Endothelial cell of umbilical vein (primary cell): ENCODE measurements around the gene LRRN4CL. TPM values are rescaled to one million over a fixed set of nuclear protein-coding genes. Genes with fewer than 3 reads are reported as not detected.

ENCODE experiments used
- BruUV-seq: library from RNA; stranded (reverse); fragments of 400-500 nt; replicated peaks from 2 replicates; lab custom pipeline; 2021; lab: Mats Ljungman, UMichigan
- CTCF ChIA-PET: fragments of 300-600, 350-600 bp; sonication (Branson Sonifier 250); formaldehyde crosslinking; loops from one replicate; lab custom pipeline; 2021; ENCODE audit warnings: antibody characterized with exemption, inconsistent platforms; lab: Charles Lee
- POLR2A ChIA-PET: fragments of 300-600, 350-600 bp; sonication (Branson Sonifier 250); formaldehyde crosslinking; loops from one replicate; lab custom pipeline; 2021; ENCODE audit warnings: antibody characterized with exemption, inconsistent platforms; lab: Charles Lee
- DNase-seq: peaks from one replicate; pipeline ENCODE4 v3.0.0-alpha.2; 2011; ENCODE audit warnings: low read depth, low spot score
- FAIRE-seq: peaks from 2 replicates; lab custom pipeline; 2011; peaks lifted over from hg19 to GRCh38; lab: Jason Lieb, UNC
- H2AFZ ChIP-seq: 2 replicates; pipeline ENCODE4 v1.6.0; 2012; ENCODE audit warnings: low read depth, low read length, control low read depth, inconsistent platforms
- H3K27ac ChIP-seq: 2 replicates; pipeline ENCODE4 v1.5.1; 2011; ENCODE audit warnings: low read depth, mild to moderate bottlenecking, control low read depth, low read length, moderate library complexity; ENCODE audit not compliant: insufficient read depth
- H3K27me3 ChIP-seq, 2 experiments: 2 replicates each; pipeline versions ENCODE4 v1.6.0 to v1.6.1; 2011; ENCODE audit warnings: low read length in 2 of 2, mixed read lengths in 1 of 2; ENCODE audit not compliant: control insufficient read depth in 2 of 2, insufficient read depth in 2 of 2
- H3K36me3 ChIP-seq, 2 experiments: 2 replicates in 1 of 2; 3 replicates in 1 of 2; pipeline ENCODE4 v1.5.1; 2011; ENCODE audit warnings: low read length in 2 of 2, mild to moderate bottlenecking in 1 of 2, moderate library complexity in 1 of 2; ENCODE audit not compliant: control insufficient read depth in 2 of 2, insufficient read depth in 2 of 2; ENCODE audit errors: extremely low read depth in 1 of 2
- H3K4me1 ChIP-seq: 3 replicates; pipeline ENCODE4 v1.5.1; 2011; ENCODE audit warnings: mild to moderate bottlenecking, low read length; ENCODE audit not compliant: control insufficient read depth, insufficient read depth; ENCODE audit errors: extremely low read depth
- H3K4me2 ChIP-seq: 2 replicates; pipeline ENCODE4 v1.6.1; 2011; ENCODE audit warnings: low read length, control low read depth, mixed read lengths; ENCODE audit not compliant: insufficient read depth
- H3K4me3 ChIP-seq, 3 experiments: fragments of 200-600 bp in 1 of 3; sonication (generic), shearing (Covaris generic) in 1 of 3; replicated peaks in 1 of 3; 2 replicates each; pipeline ENCODE4 v1.5.1; 2011 to 2016; ENCODE audit warnings: control low read depth in 3 of 3, low read length in 3 of 3, mild to moderate bottlenecking in 2 of 3, inconsistent platforms in 1 of 3, low read depth in 1 of 3, moderate library complexity in 1 of 3; ENCODE audit not compliant: insufficient read depth in 1 of 3
- H3K79me2 ChIP-seq: 2 replicates; pipeline ENCODE4 v1.6.0; 2012; ENCODE audit warnings: low read length, inconsistent platforms; ENCODE audit not compliant: control insufficient read depth, insufficient read depth
- H3K9ac ChIP-seq: replicated peaks from 2 replicates; pipeline ENCODE3; 2011; ENCODE audit warnings: low read length, control low read depth; ENCODE audit not compliant: insufficient read depth; ENCODE audit errors: extremely low read depth
- H3K9me1 ChIP-seq: replicated peaks from 3 replicates; pipeline ENCODE4 v1.6.0; 2011; ENCODE audit warnings: mild to moderate bottlenecking, low read length; ENCODE audit not compliant: control insufficient read depth, insufficient read depth; ENCODE audit errors: extremely low read depth
- H3K9me3 ChIP-seq: replicated peaks from 2 replicates; pipeline ENCODE4 v1.5.1; 2012; ENCODE audit warnings: low read length, inconsistent platforms; ENCODE audit not compliant: control insufficient read depth, insufficient read depth
- H4K20me1 ChIP-seq: replicated peaks from 2 replicates; pipeline ENCODE3; 2011; ENCODE audit warnings: mild to moderate bottlenecking, low read length; ENCODE audit not compliant: control insufficient read depth, insufficient read depth; ENCODE audit errors: extremely low read depth
- CTCF ChIP-seq, 2 donors: IDR thresholded peaks; 1 replicate in 1 of 2; 2 replicates in 1 of 2; pipeline ENCODE4 v1.5.1; 2011; ENCODE audit warnings: low read length in 2 of 2, mild to moderate bottlenecking in 2 of 2, moderate library complexity in 2 of 2, control low read depth in 1 of 2, inconsistent platforms in 1 of 2, low read depth in 1 of 2; ENCODE audit not compliant: insufficient read depth in 1 of 2; ENCODE audit errors: extremely low read depth in 1 of 2
- EZH2 ChIP-seq: IDR thresholded peaks from 2 replicates; pipeline ENCODE4 v1.6.1; 2012; ENCODE audit warnings: borderline replicate concordance, low read depth, mild to moderate bottlenecking, moderate library complexity, low read length, inconsistent platforms; ENCODE audit not compliant: severe bottlenecking
- GATA2 ChIP-seq: IDR thresholded peaks from 2 replicates; pipeline ENCODE4 v1.7.0; 2011; ENCODE audit warnings: low read depth, mild to moderate bottlenecking, moderate library complexity, mixed read lengths, low read length; ENCODE audit not compliant: insufficient read length, insufficient read depth
- JUN ChIP-seq: IDR thresholded peaks from 2 replicates; pipeline ENCODE4 v1.6.1; 2011; ENCODE audit warnings: borderline replicate concordance, low read depth; ENCODE audit not compliant: insufficient read length, insufficient read depth
- MAX ChIP-seq: IDR thresholded peaks from 2 replicates; pipeline ENCODE4 v1.6.1; 2011; ENCODE audit not compliant: insufficient read depth, insufficient read length
- POLR2A ChIP-seq: IDR thresholded peaks from 2 replicates; pipeline ENCODE4 v1.6.1; 2012; ENCODE audit warnings: low read depth, mild to moderate bottlenecking, control low read depth, low read length
- POLR2AphosphoS5 ChIP-seq: IDR thresholded peaks from 2 replicates; pipeline ENCODE4 v1.6.1; 2012; ENCODE audit warnings: low read depth, mild to moderate bottlenecking, control low read depth, low read length, moderate library complexity; ENCODE audit not compliant: insufficient read depth
- dilution Hi-C: fragments of 300-500 bp; cut with MboI; formaldehyde crosslinking; loops from one replicate; pipeline ENCODE4 v1.15.0; 2019; ENCODE audit warnings: low sequenced_read_pairs; ENCODE audit not compliant: extremely low pct_ligation_motif_present
- intact Hi-C: fragments of 100-400 bp; cut with micrococcal nuclease; formaldehyde crosslinking; loops from one replicate; pipeline ENCODE4 v1.10.0; 2022
- polyA plus RNA-seq, 4 experiments: library from polyadenylated mRNA; depleted of rRNA in 3 of 4; stranded (reverse) in 3 of 4; unstranded in 1 of 4; fragments of >200 nt; gene quantifications; 2 replicates each; pipeline versions ENCODE4 v1.2.1 to v1.2.3, GENCODE V29; 2011 to 2012; ENCODE audit warnings: missing spikeins in 1 of 4
- total RNA-seq: library from RNA; stranded (reverse); gene quantifications from 2 replicates; pipeline ENCODE4 v1.2.3, GENCODE V29; 2021

LRRN4CL gene
- total and polyA plus RNA-seq, 2 donors (not counting 3 experiments of a cell fraction or from before 2014, with no cell fraction given): 0.20 TPM; not detected in 1

GRCh38 chr11:62687508-62688396 is 1.6 kb downstream of the LRRN4CL start:
- Histone ChIP-seq H3K4me3 (peak overlapping the region in 1 of 3 experiments; percentile 16), H3K9me3 (no peaks in the 10 kb centered on the region), H2AFZ (peak overlapping the region; percentile 50), H3K27ac (no peak overlapping the region), H3K4me2 (no peak overlapping the region), H4K20me1 (no peaks in the 10 kb centered on the region), H3K9ac (no peak overlapping the region), H3K27me3 (peaks cover 2 to 10% of the 10 kb centered on the region in 2 experiments), H3K4me1 (no peaks in the 10 kb centered on the region), H3K79me2 (no peaks in the 10 kb centered on the region), H3K36me3 (peaks cover 5 to 22% of the 10 kb centered on the region in 2 experiments), H3K9me1 (no peaks in the 10 kb centered on the region)
- dilution Hi-C loops (no loop called here), intact Hi-C loops (no loop called here)
- FAIRE-seq: peak; percentile 28
- ChIA-PET CTCF (no interaction called here), POLR2A (no interaction called here)
- TF ChIP-seq CTCF (IDR thresholded peaks at IDR 0.05; ENCODE audit: extremely low read depth in 1 of 2, insufficient read depth in 1 of 2, low read depth in 1 of 2, low read length in 2 of 2): no peak
- TF ChIP-seq MAX: no peak
- TF ChIP-seq EZH2: peak; percentile 70
- no peak for TF ChIP-seq JUN
- no peak for TF ChIP-seq GATA2
- no peak for TF ChIP-seq POLR2AphosphoS5
- TF ChIP-seq POLR2A: no peak
- DNase-seq: no peak
- no TSS peak for BruUV-seq
